ENCODE data around the gene SNX5.

The SNX5 gene

DNA sequence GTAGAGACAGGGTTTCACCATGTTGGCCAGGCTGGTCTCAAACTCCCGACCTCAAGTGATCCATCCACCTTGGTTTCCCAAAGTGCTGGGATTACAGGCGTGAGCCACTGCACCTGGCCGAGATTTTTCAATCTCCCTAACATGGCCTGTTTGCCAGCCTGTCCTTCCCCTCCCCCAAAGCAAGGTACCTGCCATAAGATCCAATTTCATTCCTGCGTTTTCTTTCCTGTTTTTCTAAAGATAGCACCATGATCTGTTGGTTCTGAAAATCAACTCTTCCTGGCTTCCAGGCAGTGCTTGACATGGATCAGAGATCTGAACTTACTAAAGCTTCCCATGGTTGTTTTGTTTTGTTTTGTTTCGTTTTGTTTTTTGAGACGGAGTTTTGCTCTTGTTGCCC lies 7.7 kb upstream of the SNX5 start:
- TF ChIP-seq, protein P1, sequence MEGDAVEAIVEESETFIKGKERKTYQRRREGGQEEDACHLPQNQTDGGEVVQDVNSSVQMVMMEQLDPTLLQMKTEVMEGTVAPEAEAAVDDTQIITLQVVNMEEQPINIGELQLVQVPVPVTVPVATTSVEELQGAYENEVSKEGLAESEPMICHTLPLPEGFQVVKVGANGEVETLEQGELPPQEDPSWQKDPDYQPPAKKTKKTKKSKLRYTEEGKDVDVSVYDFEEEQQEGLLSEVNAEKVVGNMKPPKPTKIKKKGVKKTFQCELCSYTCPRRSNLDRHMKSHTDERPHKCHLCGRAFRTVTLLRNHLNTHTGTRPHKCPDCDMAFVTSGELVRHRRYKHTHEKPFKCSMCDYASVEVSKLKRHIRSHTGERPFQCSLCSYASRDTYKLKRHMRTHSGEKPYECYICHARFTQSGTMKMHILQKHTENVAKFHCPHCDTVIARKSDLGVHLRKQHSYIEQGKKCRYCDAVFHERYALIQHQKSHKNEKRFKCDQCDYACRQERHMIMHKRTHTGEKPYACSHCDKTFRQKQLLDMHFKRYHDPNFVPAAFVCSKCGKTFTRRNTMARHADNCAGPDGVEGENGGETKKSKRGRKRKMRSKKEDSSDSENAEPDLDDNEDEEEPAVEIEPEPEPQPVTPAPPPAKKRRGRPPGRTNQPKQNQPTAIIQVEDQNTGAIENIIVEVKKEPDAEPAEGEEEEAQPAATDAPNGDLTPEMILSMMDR (IDR thresholded peaks at IDR 0.05; ENCODE audit: control insufficient read depth, extremely low read depth, insufficient read depth) = no peak
- DNase-seq (ENCODE audit: low read depth) = no peak
- H3K4me3 ChIP-seq (ENCODE audit: low read depth, low read length) = no peak overlapping the region

DNA sequence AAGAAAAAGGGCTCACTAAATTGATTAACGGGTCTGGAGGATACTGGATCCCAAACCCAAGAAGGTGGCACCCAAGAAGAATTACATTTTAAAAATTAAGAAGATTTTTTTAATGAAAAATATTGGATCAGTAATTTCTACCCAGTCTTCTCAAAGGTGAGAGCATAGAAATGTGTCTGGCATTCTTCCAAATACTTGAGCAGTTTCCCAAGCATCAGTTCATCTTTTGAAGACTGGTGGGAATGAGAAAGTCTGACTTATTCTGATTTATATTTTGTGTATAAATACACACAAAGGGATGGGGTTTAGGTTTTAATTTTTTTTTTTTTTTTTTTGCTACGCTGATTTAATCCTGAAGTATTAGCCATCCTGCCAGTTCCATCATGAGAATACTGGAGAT lies 3.5 kb upstream of the SNX5 start:
- H3K4me3 ChIP-seq (ENCODE audit: low read depth, low read length) = no peak overlapping the region
- TF ChIP-seq, protein P1 (IDR thresholded peaks at IDR 0.05; ENCODE audit: control insufficient read depth, extremely low read depth, insufficient read depth) = no peak
- DNase-seq (ENCODE audit: low read depth) = no peak

DNA sequence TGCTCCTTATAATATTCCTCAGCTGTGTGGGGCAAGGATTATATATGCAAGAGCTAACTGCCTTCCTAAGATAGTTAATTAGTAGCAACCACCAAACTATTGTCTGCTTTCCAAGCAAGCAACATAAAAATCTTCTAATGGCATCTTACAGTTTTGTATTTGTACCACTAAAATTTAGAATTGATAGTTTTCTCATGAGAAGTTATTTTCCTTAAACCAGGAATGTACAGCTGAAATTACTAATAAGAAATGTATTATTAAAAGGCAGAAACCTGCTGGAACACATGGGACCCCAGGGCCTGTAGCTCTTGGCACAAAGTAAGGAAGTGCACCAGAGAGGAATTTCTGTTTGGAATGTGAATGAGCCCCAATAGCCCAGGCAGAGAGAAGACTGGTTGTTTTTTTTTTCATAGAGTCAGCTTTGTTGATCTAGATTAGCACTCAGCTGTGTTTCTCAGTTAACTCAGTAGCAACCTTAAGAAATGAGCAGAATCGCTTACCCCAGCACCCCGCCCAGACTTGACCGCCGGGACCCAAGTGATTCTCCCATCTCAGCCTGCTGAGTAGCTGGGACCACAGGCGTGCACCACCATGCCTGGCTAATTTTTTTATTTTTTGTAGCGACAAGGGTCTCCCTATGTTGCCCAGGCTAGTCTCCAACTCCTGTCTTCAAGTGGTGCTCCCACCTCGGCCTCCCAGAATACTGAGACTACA lies 2.9 kb upstream of the SNX5 start:
- TF ChIP-seq, protein P1 (IDR thresholded peaks at IDR 0.05; ENCODE audit: control insufficient read depth, extremely low read depth, insufficient read depth) = no peak
- DNase-seq (ENCODE audit: low read depth) = no peak
- peak overlapping the region; percentile 93 for H3K4me3 ChIP-seq (ENCODE audit: low read depth, low read length)

DNA sequence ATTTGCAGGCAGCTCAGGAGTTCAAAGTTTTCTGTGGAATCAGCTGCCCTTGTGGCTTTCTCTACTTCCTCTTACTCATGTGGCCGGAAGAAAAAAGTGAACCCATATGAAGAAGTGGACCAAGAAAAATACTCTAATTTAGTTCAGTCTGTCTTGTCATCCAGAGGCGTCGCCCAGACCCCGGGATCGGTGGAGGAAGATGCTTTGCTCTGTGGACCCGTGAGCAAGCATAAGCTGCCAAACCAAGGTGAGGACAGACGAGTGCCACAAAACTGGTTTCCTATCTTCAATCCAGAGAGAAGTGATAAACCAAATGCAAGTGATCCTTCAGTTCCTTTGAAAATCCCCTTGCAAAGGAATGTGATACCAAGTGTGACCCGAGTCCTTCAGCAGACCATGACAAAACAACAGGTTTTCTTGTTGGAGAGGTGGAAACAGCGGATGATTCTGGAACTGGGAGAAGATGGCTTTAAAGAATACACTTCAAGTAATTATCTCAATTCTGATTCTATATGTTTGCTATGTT lies 1.4 kb upstream of the SNX5 start:
- TF ChIP-seq, protein P1 (IDR thresholded peaks at IDR 0.05; ENCODE audit: control insufficient read depth, extremely low read depth, insufficient read depth) = no peak
- DNase-seq (ENCODE audit: low read depth) = no peak
- H3K4me3 ChIP-seq (ENCODE audit: low read depth, low read length) = peak overlapping the region; percentile 93

DNA sequence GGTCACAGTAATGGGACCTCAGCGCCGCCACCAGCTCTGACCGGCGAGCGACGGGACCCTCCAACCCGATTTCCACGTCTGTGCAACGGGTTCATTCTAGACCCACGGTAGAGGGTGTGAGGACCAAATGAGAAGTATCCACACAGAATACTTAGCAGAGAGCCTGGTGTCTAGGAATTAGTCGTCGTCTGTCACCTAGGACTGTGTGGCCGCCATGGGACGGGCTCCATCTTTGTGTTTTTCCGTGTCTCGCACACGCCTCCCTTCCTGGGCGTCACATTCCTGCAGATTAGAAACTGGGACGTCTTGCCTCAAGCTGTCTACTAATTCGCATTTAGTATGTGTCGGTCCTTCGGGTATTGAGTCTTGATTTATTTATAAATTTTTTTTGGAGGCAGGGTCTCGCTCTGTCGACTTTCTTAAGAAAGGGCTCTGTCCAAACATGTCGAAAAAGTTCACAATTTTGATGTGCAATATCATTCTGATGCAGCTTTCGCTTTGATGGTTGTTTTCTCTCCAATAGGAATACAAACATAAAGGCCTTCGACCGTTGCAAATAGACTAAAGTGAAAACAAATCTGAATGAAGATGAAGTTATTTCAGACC lies 787 bp upstream of the SNX5 start:
- DNase-seq (ENCODE audit: low read depth) = no peak
- peak overlapping the region; percentile 93 for H3K4me3 ChIP-seq (ENCODE audit: low read depth, low read length)
- TF ChIP-seq, protein P1 (IDR thresholded peaks at IDR 0.05; ENCODE audit: control insufficient read depth, extremely low read depth, insufficient read depth) = no peak

DNA sequence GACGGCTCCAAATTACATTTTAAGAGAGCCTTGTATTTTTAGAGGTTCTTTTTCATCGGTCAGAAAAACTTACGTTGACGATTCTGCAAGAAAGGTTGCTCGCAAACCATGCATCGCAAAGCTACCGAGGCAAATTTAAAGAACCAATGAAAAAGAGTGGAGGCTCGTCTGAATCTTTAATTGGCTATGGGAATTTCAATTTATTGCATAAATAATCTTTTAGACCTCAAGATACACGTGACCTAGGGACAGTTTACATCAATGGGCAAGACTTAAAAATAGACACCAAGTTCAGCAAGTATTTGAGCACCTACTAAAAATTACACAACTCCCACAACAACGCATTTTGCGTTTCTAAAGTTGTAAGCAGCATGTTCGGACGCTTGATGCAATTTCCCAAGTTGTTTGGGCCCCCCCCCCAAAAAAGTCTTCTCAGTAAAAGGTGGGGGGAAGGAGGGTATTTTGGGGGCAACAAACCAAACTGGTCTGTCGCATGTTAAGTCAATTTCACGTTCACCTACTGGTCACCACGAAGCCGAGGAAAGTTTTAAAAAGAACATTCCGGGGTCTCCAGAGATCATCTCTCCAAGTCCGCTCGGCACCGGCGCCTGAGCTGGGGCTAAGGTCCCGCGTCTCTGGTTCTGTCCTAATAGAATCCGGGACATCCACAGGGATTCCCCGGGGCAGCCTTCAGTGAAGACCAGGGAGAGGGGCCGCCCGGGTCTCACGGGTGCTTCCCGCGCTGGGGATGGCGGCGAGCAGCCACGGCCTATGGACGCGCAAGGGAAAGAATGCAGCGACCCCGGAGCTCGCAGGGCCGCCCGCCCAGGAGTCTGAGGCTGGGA lies 851 bp downstream of the SNX5 start:
- TF ChIP-seq, protein P1 (IDR thresholded peaks at IDR 0.05; ENCODE audit: control insufficient read depth, extremely low read depth, insufficient read depth) = no peak
- H3K4me3 ChIP-seq (ENCODE audit: low read depth, low read length) = peak overlapping the region; percentile 93
- DNase-seq (ENCODE audit: low read depth) = peak; percentile 61
